ENCODE data around the gene LYPD6. TPM values are rescaled to one million over a fixed set of nuclear protein-coding genes. Genes with fewer than 3 reads are reported as not detected.

The LYPD6 gene
- total and polyA plus RNA-seq, 8 donors, result 0.91 to 3.1 (median 1.7) TPM

- Histone ChIP-seq H3K4me3 (no peak overlapping the region), H3K27me3 (no peaks in the 10 kb centered on the region), H3K4me1 (no peaks in the 10 kb centered on the region), H3K9me3 (no peaks in the 10 kb centered on the region), H3K36me3 (no peaks in the 10 kb centered on the region), H3K27ac (no peak overlapping the region)
- WGBS, 2 donors, result 90 to 94% methylated on average over 4 of the region's 4 CpGs
- no peak for FAIRE-seq
- no peak for TF ChIP-seq CTCF (IDR thresholded peaks at IDR 0.05)
- intact Hi-C loops (cut with DNase I), result no loop called here
- no peak for DNase-seq
- ATAC-seq, result no peak
Observed at GRCh38 chr2:149355716-149356422, 25.5 kb downstream of the LYPD6 start.

- no peak for TF ChIP-seq CTCF (IDR thresholded peaks at IDR 0.05)
- no peaks in the 10 kb centered on the region for H3K36me3 ChIP-seq
- H3K4me3 ChIP-seq, result no peak overlapping the region
- DNase-seq (no peak), ATAC-seq (no peak), FAIRE-seq (no peak)
- H3K9me3 ChIP-seq, result no peaks in the 10 kb centered on the region
- no peaks in the 10 kb centered on the region for H3K4me1 ChIP-seq
- intact Hi-C loops (cut with DNase I), result no loop called here
- H3K27ac ChIP-seq, result no peak overlapping the region
- H3K27me3 ChIP-seq, result no peaks in the 10 kb centered on the region
Observed at GRCh38 chr2:149357058-149357457, 26.7 kb downstream of the LYPD6 start.

GRCh38 chr2:149360106-149360505 lies 29.7 kb downstream of the LYPD6 start:
- DNase-seq (no peak), ATAC-seq (no peak), FAIRE-seq (no peak)
- H3K36me3 ChIP-seq, result no peaks in the 10 kb centered on the region
- no peaks in the 10 kb centered on the region for H3K27me3 ChIP-seq
- H3K9me3 ChIP-seq, result no peaks in the 10 kb centered on the region
- WGBS, 2 donors, result 45 to 57% methylated on average over 1 of the region's 1 CpG
- intact Hi-C loops (cut with DNase I), result no loop called here
- TF ChIP-seq CTCF (IDR thresholded peaks at IDR 0.05), result no peak
- H3K4me3 ChIP-seq, result no peak overlapping the region
- no peak overlapping the region for H3K27ac ChIP-seq
- H3K4me1 ChIP-seq, result no peaks in the 10 kb centered on the region

GRCh38 chr2:149363958-149364357 lies 33.6 kb downstream of the LYPD6 start:
- FAIRE-seq (no peak), DNase-seq (no peak), ATAC-seq (no peak)
- H3K9me3 ChIP-seq, result no peaks in the 10 kb centered on the region
- intact Hi-C loops (cut with DNase I), result no loop called here
- H3K4me1 ChIP-seq, result peaks cover 0 to 7% (median 3%) of the 10 kb centered on the region in 3 donors
- H3K27ac ChIP-seq, result no peak overlapping the region
- H3K27me3 ChIP-seq, result no peaks in the 10 kb centered on the region
- H3K4me3 ChIP-seq, result no peak overlapping the region
- no peaks in the 10 kb centered on the region for H3K36me3 ChIP-seq
- TF ChIP-seq CTCF (IDR thresholded peaks at IDR 0.05), result no peak
- WGBS, 2 donors, result 61 to 72% methylated on average over 1 of the region's 1 CpG

GRCh38 chr2:149364839-149365238 lies 34.5 kb downstream of the LYPD6 start:
- DNase-seq, result no peak
- intact Hi-C loops (cut with DNase I), result no loop called here
- TF ChIP-seq CTCF (IDR thresholded peaks at IDR 0.05), result no peak
- Histone ChIP-seq H3K27me3 (no peaks in the 10 kb centered on the region), H3K36me3 (no peaks in the 10 kb centered on the region), H3K4me1 (peaks cover 0 to 7% (median 3%) of the 10 kb centered on the region in 3 donors), H3K4me3 (no peak overlapping the region), H3K9me3 (no peaks in the 10 kb centered on the region), H3K27ac (no peak overlapping the region)
- ATAC-seq, result no peak
- no peak for FAIRE-seq
